Glomerular endothelial cell (primary cell): ENCODE results near the gene WNT4. TPM values are rescaled to one million over a fixed set of nuclear protein-coding genes. Genes with fewer than 3 reads are reported as not detected.

ENCODE experiments used
- DNase-seq: peaks from one replicate; pipeline ENCODE4 v3.0.0-alpha.2; 2011; ENCODE audit warnings: low read depth, low spot score; ENCODE audit errors: extremely low read depth
- total RNA-seq: library from RNA; depleted of rRNA; stranded (reverse); fragments of >200 nt; gene quantifications from 2 replicates; pipeline ENCODE4 v1.2.3, GENCODE V29; 2015

WNT4 gene
- total RNA-seq, 1 donor from 2014 or later = 0.29 TPM

DNA sequence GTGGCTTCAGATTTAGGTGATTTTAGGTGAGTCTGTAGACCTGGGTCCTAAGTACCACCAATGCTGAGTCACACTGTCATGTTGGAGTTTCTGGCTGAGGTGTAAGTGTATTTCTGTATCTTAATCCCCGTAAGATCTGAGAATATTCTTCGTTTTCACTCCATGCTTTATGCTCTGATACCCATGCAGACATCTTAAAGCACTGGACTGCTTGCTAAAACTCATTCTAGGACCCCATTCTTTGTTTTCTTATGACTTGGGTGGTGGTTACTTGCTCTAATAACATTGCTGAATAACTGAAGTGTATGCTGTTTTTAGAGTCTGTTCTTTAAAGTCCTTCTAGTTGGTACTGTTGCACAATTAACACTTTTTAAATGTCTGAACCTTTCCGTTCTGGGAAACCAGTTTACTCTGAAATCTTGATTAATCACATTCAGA is 53.7 kb downstream of the WNT4 start:
- DNase-seq = no peak

DNA sequence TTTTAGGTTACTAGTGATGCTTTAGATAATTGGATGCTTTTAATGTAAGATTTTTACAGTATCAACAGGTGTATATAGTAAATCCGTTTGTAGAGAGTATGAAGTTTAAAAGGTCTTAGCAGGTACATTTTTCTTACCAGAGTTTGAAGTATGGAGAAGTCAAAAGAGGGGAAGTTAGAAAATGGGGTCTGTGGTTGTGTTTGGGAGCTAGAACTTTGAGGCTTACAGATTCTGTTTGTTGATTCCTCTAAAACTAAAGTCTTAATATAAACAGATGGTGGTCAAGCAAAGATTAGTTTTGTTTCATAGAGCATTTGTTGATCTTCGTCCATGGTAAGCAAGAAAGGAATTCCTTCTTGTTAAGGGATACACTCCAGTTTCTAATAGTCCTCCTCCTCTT is 54.6 kb downstream of the WNT4 start:
- DNase-seq = no peak

DNA sequence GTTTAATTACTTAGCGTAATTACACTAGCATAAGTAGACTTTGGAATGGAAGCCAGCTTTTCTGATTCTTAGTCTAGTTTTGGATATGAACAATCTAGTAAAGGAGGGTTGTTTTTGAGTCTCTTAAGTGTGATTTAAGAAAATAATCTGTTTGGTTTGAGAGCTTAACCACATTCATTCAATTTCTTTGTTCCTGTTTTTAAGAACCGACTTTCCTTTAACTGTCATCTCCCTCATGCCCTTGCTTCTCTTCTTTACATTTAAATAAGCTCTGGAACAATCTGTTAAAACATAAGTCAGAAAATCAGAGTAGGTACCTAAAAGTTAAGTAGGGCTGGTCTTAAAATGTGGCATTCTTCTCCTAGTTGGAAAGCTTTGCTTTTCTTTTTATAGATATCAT is 62.7 kb downstream of the WNT4 start:
- no peak for DNase-seq

DNA sequence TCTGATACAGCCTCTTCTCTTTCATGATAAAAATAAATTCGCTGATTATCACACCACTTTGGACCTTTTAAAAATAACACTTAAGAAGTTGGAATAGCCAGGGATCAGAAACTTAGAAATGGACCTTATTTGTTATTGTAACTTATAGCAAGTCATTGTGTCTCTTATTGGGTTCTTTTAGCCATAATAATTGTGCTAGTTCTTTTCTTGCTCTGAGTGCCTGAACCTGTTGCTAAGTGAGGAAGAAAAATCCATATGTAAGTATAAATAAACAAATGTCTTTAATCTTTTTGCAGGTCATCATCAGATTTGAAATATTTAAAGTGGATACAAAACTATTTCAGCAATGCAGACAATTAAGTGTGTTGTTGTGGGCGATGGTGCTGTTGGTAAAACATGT is 64.8 kb downstream of the WNT4 start:
- DNase-seq = no peak

DNA sequence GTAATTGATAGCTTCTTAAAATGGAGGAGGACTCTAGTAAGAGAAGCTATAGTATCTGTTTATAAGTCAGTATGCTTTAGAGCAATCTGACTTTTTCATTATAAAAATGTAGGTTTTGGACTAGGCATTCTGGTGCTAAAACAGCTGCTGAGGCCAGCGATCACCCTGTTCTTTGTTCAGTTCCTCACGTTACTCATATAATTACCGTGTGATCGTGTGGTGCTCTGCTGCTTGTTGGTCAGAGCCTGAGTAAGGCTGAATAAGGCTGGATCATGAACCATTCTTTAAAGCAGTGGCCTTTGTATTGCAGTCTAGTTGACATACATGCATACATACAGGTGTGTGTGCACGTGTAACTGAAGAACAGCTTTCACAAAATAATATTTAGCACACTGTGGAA is 65.2 kb downstream of the WNT4 start:
- DNase-seq = no peak

DNA sequence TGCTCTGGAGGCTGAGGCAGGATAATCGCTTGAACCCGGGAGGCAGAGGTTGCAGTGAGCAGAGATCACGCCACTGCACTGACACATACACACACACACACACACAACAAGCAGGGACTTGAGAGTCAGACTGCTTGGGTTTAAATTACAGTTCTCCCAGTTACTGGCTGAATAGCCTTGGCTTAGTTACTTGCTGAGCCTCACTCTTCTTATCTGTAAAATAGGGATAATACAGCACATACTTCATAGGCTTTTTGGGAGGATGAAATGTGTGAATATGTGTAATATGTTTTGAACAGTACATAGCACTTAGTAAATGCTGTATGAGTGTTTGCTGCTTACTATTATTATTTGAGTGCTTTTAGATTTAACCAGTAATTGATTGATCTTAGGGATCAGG is 66.6 kb downstream of the WNT4 start:
- no peak for DNase-seq

DNA sequence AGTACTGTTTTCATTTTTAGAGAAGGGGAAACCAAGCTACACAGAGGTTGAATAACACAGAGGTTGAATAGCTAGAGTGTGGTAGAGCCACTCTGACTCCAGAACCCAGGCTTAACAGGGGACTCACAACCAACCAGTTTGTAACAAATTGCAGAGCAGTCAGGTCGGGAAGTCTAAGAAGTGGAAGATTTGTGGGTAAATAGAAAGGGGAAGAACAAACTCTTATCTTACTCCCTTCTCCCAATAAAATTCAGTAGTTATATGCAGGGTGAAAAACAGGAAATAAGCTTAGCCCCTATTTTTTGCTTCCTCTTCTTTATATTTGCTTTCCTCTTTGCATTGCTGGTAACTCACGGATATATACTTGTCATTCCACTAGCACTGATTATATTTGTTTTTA is 67.2 kb downstream of the WNT4 start:
- no peak for DNase-seq

DNA sequence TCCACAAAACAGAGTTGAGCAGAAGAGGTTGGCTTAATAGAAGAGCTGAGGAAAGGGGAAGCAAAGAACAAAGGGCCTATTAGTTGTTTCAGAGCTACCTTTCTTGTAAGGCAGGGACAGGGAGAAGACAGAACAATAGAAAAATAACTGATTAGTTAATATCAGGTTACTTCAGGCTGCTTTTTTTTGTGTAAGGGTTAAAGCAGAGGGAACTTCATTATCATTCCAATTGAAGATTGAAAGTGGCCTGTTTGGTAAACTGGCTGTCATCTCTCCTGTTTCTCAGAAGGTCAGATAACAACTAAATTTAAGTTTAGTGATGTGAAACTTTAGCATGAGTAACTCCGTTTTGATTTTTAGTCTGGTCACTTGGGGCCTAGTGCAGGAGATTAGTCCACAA is 68.1 kb downstream of the WNT4 start:
- no peak for DNase-seq

DNA sequence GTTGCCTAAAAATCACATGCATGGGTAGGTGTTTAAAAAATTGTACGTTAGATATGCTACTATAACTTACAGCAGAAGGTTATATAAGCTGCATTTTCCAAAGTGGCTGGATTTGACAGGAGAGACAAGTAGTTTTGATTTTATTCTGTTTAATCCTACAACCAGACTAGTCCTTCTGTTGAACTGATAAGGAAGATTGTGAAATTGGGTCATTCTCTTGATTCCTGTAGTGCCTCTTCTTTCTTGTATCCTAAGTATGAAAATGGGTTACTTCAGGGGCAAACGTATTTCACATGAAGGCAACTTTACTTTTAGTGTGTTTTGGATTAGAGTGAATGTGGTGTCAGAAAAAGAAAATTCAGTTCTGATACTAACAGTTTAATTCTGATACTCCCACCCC is 71.4 kb downstream of the WNT4 start:
- DNase-seq = no peak

Other genes with a start within 250 kb of the WNT4 start
- gene HSPG2, start 205.8 kb downstream of the WNT4 start, total RNA-seq = 2,040 and 3,652 TPM in 2 replicates
- not detected in 2 replicates for gene CELA3B, start 166.1 kb downstream of the WNT4 start, total RNA-seq
- not detected in 2 replicates for gene CELA3A, start 141.4 kb downstream of the WNT4 start, total RNA-seq
- 349 and 429 TPM in 2 replicates for gene CDC42, start 90.4 kb downstream of the WNT4 start, total RNA-seq